NCI-H1092 treated with DMSO at 0.1 percent for 48 hours (cell line): Measurements from ENCODE around the gene SFRP4.
"Not testable (repeated sequence)": the region's sequence is repeated elsewhere in the genome, so short reads cannot be mapped to it uniquely, and the experiment has no call there.

Experiments used
- DNase-seq: peaks from one replicate; lab custom pipeline; 2025; lab: John Stamatoyannopoulos, UW

SFRP4 gene

GRCh38 chr7:37916673-37917660 is at the start of gene SFRP4:
SFRP4 (minus strand) TSS chr7:37916817; CDS start chr7:37916537, 280 bp downstream.
- DNase-seq = peak; percentile 42

- DNase-seq = no peak
Measured at GRCh38 chr7:37964196-37964595, 47.6 kb upstream of the SFRP4 start.

GRCh38 chr7:37961251-37961650 is 44.6 kb upstream of the SFRP4 start:
- DNase-seq = no peak

- no peak for DNase-seq
Measured at GRCh38 chr7:37960483-37960882, 43.9 kb upstream of the SFRP4 start.

- no peak for DNase-seq
Measured at GRCh38 chr7:37957221-37957970, 40.8 kb upstream of the SFRP4 start.

- no peak for DNase-seq
Measured at GRCh38 chr7:37956791-37957190, 40.2 kb upstream of the SFRP4 start.

GRCh38 chr7:37954217-37954616 is 37.6 kb upstream of the SFRP4 start:
- DNase-seq = not testable (repeated sequence)

- no peak for DNase-seq
Measured at GRCh38 chr7:37952240-37952639, 35.6 kb upstream of the SFRP4 start.

GRCh38 chr7:37947941-37948210 is 31.3 kb upstream of the SFRP4 start:
- DNase-seq = no peak

- DNase-seq = no peak
Measured at GRCh38 chr7:37947138-37947940, 30.7 kb upstream of the SFRP4 start.

GRCh38 chr7:37945336-37945735 is 28.7 kb upstream of the SFRP4 start:
- DNase-seq = no peak

GRCh38 chr7:37944737-37945054 is 28.1 kb upstream of the SFRP4 start:
- DNase-seq = no peak

GRCh38 chr7:37943905-37944736 is 27.5 kb upstream of the SFRP4 start:
- DNase-seq = no peak

- DNase-seq = no peak
Measured at GRCh38 chr7:37942934-37943610, 26.5 kb upstream of the SFRP4 start.

- DNase-seq = no peak
Measured at GRCh38 chr7:37933018-37933566, 16.5 kb upstream of the SFRP4 start.

GRCh38 chr7:37932543-37932942 is 15.9 kb upstream of the SFRP4 start:
- DNase-seq = no peak

GRCh38 chr7:37930226-37930948 is 13.8 kb upstream of the SFRP4 start:
- DNase-seq = no peak

GRCh38 chr7:37928878-37929277 is 12.3 kb upstream of the SFRP4 start:
- no peak for DNase-seq

GRCh38 chr7:37927773-37928444 is 11.3 kb upstream of the SFRP4 start:
- no peak for DNase-seq
